GM06990 (cell line): ENCODE results near the gene ODAD4.

Experiments used
- DNase-seq: peaks from one replicate; pipeline ENCODE4 v3.0.0-alpha.2; 2011; ENCODE audit not compliant: insufficient read length; ENCODE audit errors: extremely low read depth
- H3K27me3 ChIP-seq: replicated peaks from 2 replicates; pipeline ENCODE4 v1.6.0; 2011; ENCODE audit warnings: low read length; ENCODE audit not compliant: control insufficient read depth, insufficient read depth
- H3K36me3 ChIP-seq: 2 replicates; pipeline ENCODE4 v1.5.1; 2011; ENCODE audit warnings: low read length; ENCODE audit not compliant: control insufficient read depth, insufficient read depth
- H3K4me3 ChIP-seq: replicated peaks from 2 replicates; pipeline ENCODE4 v1.5.1; 2011; ENCODE audit warnings: low read depth, mild to moderate bottlenecking, control low read depth, low read length
- CTCF ChIP-seq: IDR thresholded peaks from 2 replicates; pipeline ENCODE4 v1.5.1; 2011; ENCODE audit warnings: low read length, control low read depth, mild to moderate bottlenecking, inconsistent platforms; ENCODE audit not compliant: insufficient read depth, poor library complexity, severe bottlenecking

Gene ODAD4

DNA sequence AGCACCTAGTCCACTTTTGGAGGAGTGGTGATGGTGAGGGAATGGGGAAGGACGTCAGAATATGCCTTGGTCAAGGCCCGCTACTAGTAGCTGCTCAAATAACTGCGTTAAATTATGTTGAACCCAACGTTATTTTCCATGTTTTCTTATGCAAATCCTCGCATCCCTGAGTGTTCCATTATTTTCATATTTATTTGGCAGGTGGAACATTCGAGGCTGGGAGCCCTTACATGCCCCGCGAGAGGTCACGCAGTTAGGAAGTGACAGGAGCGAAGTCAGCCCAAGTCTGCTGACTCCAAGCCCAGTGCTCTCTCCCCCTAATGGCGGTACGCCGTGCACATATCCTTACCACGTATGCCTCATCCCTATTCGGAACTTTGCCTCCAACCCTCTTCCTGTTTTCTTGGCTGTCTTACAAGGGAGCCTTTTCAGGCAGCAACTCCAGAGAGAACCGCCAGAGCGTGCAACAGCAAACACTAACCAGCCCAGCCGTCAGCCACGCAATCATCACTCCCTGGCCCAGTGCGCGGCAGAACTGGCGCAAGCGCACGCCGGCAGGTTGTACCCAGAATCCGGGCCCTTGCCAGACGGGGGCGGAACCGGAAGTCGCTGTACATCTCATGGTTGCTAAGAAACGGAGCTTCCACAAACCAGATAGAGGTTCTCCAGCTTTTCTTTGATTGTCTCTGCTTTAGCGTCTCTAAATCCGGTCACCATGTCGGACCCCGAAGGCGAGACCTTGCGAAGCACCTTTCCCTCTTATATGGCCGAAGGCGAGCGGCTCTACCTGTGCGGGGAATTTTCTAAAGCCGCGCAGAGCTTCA, at the start of gene ODAD4:
TSS of gene ODAD4 (plus strand) at position 609 of the 824 bp plus-strand sequence. CDS start at position 716, 107 bp downstream.
- peak; percentile 92 for DNase-seq
- Histone ChIP-seq H3K36me3 (no peaks in the 10 kb centered on the region), H3K4me3 (peak within 1 kb of the TSS; percentile 75), H3K27me3 (no peaks in the 10 kb centered on the region)
- TF ChIP-seq CTCF, result peak; percentile 34

GRCh38 chr17:41882756-41883155, 47.7 kb upstream of the ODAD4 start:
- no peak for DNase-seq
- H3K27me3 ChIP-seq, result no peaks in the 10 kb centered on the region
- no peak overlapping the region for H3K4me3 ChIP-seq
- H3K36me3 ChIP-seq, result peaks cover 36% of the 10 kb centered on the region
- TF ChIP-seq CTCF, result no peak

- TF ChIP-seq CTCF, result peak; percentile 25
- Histone ChIP-seq H3K36me3 (peaks cover 33% of the 10 kb centered on the region), H3K27me3 (no peaks in the 10 kb centered on the region), H3K4me3 (no peak overlapping the region)
- DNase-seq, result no peak
These were observed 44.7 kb upstream of the ODAD4 start for GRCh38 chr17:41885733-41886132.

DNA sequence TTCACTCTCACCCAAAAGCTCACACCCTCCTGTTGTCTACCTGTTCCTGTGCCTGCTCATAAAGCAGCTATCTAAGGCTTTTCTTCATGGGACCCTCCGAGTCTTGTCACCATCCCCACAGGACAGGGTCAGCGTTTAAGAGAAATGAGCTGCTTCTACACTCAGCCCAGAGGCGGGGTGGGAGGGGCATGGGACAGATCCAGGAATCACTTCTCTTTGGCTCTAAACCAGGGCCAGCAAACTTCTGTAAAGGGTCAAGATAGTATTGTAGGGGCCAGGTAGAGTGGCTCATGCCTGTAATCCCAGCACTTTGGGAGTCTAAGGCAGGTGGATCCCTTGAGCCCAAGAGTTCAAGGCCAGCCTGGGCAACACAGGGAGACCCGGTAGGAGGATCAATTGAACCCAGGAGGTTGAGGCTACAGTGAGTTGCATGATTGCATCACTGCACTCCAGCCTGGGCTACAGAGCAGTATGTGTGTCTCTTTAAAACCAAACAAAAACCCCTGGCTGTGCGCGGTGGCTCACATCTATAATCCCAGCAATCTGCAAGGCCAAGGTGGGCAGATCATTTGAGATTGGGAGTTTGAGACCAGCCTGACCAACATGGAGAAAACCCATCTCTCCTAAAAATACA, 42.0 kb upstream of the ODAD4 start:
- H3K36me3 ChIP-seq, result peaks cover 41% of the 10 kb centered on the region
- DNase-seq, result no peak
- H3K4me3 ChIP-seq, result no peak overlapping the region
- TF ChIP-seq CTCF, result no peak
- H3K27me3 ChIP-seq, result no peaks in the 10 kb centered on the region

DNA sequence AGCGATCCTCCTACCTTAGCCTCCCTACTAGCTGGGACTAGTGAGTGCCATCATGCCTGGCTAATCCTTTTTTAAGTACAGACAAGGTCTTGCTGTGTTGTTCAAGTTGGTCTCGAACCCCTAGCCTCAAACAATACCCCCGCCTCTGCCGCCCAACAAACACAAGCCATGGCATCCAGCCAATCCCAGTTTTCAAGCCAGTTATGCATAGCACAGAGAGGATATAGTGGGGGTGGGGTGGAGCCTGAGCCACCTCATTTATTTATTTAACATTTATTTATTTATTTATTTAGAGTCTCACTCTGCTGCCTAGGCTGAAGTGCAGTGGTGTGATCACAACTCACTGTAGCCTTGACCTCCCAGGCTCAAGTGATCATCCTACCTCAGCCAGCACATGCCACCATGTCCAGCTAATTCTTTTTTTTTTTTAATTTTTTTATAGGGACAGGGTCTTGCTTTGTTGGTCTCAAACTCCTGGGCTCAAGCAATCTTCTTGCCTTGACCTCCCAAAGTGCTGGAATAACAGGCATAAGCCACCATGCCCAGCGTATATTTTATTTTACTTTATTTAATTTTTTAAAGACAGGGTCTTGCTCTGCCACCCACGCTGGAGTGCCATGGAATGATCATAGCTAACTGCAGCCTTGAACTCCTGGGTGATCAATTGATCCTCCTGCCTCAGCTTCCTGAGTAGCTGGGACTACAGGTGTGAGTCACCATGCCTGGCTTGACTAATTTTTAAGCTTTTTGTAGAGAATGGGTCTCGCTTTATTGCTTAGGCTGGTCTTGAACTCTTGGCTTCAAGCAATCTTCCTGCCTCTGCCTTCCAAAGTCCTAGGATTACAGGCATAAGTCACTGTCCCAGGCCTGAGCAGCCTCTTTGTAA, 39.0 kb upstream of the ODAD4 start:
- no peak for TF ChIP-seq CTCF
- Histone ChIP-seq H3K27me3 (no peaks in the 10 kb centered on the region), H3K36me3 (peaks cover 46% of the 10 kb centered on the region), H3K4me3 (no peak overlapping the region)
- no peak for DNase-seq
